ACC112 (cell line): ENCODE results near the gene GRIN1.
A peak's percentile ranks its signal among the peaks of the same experiment; 100 is the strongest.

Experiments used
- H2AFZ ChIP-seq: fragments of 200-600 bp; sonication (generic); one replicate; pipeline ENCODE4 v1.6.0; 2017; ENCODE audit warnings: antibody characterized with exemption, low read length; ENCODE audit not compliant: unreplicated experiment
- H3K27ac ChIP-seq: fragments of 200-600 bp; sonication (generic); 2 replicates; pipeline ENCODE4 v1.5.1; 2014; ENCODE audit warnings: low read depth, mild to moderate bottlenecking, antibody characterized with exemption, low read length, moderate library complexity
- H3K27me3 ChIP-seq: fragments of 200-600 bp; sonication (generic); 2 replicates; pipeline ENCODE4 v1.6.1; 2014; ENCODE audit warnings: mild to moderate bottlenecking, antibody characterized with exemption, low read length, moderate library complexity, mixed read lengths; ENCODE audit not compliant: insufficient read depth
- H3K36me3 ChIP-seq: fragments of 200-600 bp; sonication (generic); 2 replicates; pipeline ENCODE4 v1.6.1; 2016; ENCODE audit warnings: mild to moderate bottlenecking, antibody characterized with exemption, low read length, moderate library complexity, mixed read lengths; ENCODE audit not compliant: insufficient read depth
- H3K4me1 ChIP-seq: fragments of 200-600 bp; sonication (generic); one replicate; pipeline ENCODE4 v1.6.1; 2016; ENCODE audit warnings: low read length, mixed read lengths; ENCODE audit not compliant: insufficient read depth, unreplicated experiment, control insufficient read depth
- H3K4me3 ChIP-seq: fragments of 200-600 bp; sonication (generic); 2 replicates; pipeline ENCODE4 v1.5.1; 2014; ENCODE audit warnings: mild to moderate bottlenecking, low read depth, low read length
- H3K79me2 ChIP-seq: fragments of 200-600 bp; sonication (generic); one replicate; pipeline ENCODE4 v1.6.0; 2016; ENCODE audit warnings: low read length; ENCODE audit not compliant: control insufficient read depth, unreplicated experiment, insufficient read depth

The GRIN1 gene

DNA sequence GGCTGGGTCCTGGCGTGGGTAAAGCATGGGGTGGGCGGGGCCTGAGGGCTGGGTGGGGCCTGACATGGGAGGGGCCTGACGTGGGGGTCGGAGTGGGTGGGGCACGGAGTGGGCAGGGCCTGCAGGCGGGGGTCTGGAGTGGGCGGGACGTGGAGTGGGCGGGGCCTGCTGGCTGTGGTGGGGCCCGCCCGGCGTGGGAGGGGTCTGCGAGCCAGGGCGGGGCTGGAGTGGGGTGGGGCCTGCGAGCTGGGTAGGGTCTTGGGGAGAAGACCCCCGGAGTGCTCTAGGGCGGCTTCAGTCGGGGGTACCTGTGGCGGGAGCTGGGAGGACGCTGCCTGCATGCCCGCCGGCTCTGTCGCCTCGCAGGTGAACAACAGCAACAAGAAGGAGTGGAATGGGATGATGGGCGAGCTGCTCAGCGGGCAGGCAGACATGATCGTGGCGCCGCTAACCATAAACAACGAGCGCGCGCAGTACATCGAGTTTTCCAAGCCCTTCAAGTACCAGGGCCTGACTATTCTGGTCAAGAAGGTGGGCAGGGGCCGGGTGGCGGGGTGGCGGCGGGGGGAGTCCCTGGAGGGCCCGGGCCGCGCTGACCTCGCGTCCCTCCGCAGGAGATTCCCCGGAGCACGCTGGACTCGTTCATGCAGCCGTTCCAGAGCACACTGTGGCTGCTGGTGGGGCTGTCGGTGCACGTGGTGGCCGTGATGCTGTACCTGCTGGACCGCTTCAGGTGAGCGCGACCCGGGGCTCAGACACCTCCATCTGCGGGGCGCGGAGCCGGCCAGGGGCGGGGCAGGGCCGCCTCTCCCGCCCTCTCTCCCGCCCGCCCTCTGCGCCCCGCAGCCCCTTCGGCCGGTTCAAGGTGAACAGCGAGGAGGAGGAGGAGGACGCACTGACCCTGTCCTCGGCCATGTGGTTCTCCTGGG lies 22.9 kb downstream of the GRIN1 start:
- no peaks in the 10 kb centered on the region for H3K4me1 ChIP-seq
- peaks cover 88% of the 10 kb centered on the region for H3K27me3 ChIP-seq
- H3K79me2 ChIP-seq = no peaks in the 10 kb centered on the region
- no peak overlapping the region for H3K4me3 ChIP-seq
- no peak overlapping the region for H3K27ac ChIP-seq
- no peaks in the 10 kb centered on the region for H3K36me3 ChIP-seq
- no peak overlapping the region for H2AFZ ChIP-seq

DNA sequence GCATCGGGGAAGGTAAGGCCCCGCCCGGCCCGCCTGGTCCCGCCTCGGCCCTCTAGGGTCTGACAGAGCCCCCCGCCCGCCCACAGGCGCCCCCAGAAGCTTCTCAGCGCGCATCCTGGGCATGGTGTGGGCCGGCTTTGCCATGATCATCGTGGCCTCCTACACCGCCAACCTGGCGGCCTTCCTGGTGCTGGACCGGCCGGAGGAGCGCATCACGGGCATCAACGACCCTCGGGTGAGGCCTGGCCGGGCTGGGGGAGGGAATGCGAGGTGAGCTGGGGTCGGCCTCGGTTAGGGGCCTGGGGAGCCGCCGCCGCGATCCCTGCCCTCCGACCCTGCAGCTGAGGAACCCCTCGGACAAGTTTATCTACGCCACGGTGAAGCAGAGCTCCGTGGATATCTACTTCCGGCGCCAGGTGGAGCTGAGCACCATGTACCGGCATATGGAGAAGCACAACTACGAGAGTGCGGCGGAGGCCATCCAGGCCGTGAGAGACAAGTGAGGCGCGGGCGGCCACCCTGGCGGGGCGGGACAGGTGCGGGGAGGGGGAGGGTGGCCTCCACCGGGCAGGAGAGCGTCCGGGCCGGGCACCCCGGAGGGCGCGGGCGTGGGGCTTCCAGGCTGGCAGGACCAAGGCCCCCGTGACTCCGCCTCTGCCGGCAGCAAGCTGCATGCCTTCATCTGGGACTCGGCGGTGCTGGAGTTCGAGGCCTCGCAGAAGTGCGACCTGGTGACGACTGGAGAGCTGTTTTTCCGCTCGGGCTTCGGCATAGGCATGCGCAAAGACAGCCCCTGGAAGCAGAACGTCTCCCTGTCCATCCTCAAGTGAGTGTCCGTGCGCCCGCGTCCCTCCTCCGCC lies 23.8 kb downstream of the GRIN1 start:
- H3K36me3 ChIP-seq = no peaks in the 10 kb centered on the region
- no peaks in the 10 kb centered on the region for H3K79me2 ChIP-seq
- no peaks in the 10 kb centered on the region for H3K4me1 ChIP-seq
- H3K27me3 ChIP-seq = peaks cover 92% of the 10 kb centered on the region
- H3K4me3 ChIP-seq = peak overlapping the region; percentile 63
- no peak overlapping the region for H3K27ac ChIP-seq
- H2AFZ ChIP-seq = no peak overlapping the region

DNA sequence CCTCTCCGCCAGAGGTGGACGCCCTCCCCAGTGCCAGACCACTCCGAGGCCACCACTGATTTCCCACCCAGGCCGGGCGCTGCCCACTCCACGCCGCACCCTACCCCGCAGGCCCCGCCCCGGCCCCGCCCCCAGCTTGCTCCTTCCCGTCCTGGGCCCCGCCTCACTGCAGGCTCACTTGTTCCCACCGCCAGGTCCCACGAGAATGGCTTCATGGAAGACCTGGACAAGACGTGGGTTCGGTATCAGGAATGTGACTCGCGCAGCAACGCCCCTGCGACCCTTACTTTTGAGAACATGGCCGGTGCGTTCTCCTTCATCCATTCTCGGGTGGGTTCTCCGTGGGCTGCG lies 24.4 kb downstream of the GRIN1 start:
- H3K79me2 ChIP-seq = no peaks in the 10 kb centered on the region
- H3K27me3 ChIP-seq = peaks cover 97% of the 10 kb centered on the region
- H3K4me1 ChIP-seq = no peaks in the 10 kb centered on the region
- no peak overlapping the region for H3K27ac ChIP-seq
- peak overlapping the region; percentile 63 for H3K4me3 ChIP-seq
- H3K36me3 ChIP-seq = no peaks in the 10 kb centered on the region
- H2AFZ ChIP-seq = no peak overlapping the region

DNA sequence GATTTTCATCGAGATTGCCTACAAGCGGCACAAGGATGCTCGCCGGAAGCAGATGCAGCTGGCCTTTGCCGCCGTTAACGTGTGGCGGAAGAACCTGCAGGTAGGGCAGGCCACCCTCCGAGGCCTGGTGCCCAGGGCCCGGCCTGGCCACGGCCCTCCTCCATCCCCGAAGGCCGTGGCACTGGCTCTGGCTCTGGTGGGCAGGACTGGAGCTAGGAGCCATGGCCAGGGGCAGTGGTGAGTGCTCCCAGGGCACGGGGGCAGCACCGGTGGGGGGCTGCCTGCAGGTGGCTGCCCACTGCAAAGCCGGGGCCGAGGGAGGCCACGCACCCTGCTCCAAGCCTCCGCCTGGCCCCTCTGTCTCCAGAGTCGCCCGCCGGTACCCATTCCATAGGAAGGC lies 24.9 kb downstream of the GRIN1 start:
- Histone ChIP-seq H3K36me3 (no peaks in the 10 kb centered on the region), H3K27ac (no peak overlapping the region), H2AFZ (no peak overlapping the region), H3K27me3 (peaks cover 97% of the 10 kb centered on the region), H3K79me2 (no peaks in the 10 kb centered on the region), H3K4me3 (no peak overlapping the region), H3K4me1 (no peaks in the 10 kb centered on the region)

DNA sequence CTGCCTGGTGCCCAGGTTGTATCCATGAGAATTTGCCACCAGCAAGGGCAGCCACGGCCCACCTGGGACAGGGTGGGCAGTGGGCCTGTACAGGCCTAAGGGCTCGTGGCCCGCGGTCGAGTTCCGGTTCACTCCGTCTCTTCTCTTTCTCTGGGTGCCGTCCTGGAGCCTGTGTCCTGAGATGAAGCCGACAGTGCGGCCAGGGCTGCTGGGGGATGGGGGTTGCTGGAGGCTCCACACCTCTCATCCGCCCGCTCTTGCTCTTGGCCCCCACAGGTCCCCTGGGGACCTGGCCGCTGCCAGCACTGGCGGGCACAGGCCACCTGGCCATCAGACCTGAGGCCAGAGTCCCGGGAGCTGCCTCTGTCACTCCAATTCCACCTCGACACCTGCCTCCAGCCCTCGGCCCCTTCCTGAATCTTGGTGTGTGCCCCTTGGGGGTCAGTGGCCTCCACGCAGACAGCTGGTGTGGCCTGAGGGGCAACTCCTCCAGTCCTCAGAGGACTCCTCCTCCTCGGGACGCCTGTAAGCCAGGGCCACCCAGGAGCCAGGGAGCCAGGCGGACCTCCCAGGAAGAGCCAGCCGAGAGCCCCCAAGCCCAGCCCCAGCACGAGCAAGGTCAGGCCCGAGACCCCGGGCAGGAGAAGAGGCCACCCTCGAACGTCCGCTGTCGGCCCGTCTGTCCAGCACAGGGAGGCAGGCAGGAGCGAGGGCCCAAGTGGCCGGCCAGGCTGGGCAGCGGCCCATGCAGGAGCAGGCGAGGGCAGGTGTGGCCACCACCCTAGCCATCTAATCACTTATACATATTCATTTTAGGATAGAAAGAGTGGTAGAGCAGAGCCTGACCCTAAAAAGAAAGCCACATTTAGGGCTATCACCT lies 25.7 kb downstream of the GRIN1 start:
- Histone ChIP-seq H3K27me3 (peaks cover 97% of the 10 kb centered on the region), H3K79me2 (no peaks in the 10 kb centered on the region), H3K4me1 (peaks cover 3% of the 10 kb centered on the region), H2AFZ (no peak overlapping the region), H3K4me3 (no peak overlapping the region), H3K27ac (no peak overlapping the region), H3K36me3 (no peaks in the 10 kb centered on the region)

DNA sequence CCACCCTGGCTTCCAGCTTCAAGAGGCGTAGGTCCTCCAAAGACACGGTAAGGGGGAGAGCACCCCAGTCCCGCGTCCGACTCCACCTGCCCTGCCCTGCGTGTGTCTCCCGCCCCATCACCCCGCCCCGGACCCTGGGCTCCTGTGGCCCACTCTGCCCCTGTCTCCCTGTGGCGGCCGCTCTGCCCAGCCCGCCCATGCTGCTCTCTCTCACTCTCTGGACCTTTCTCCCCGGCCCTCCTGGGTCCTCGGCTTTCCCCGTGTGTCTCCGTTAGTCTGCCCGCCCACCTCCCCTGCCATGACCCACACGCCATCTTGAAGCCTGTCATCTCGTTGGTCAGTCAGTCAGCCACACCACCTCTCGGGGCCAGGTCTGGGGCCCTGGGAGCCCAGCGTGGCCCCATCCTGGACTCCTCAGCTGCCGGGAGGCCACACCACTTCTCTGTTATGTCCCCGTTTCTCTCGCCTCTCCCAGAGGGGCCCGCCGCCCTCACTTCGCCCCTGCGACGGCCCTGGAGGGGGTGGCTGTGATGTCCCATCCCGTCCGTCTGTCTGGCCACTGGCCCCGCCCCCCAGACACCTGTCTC lies 26.4 kb downstream of the GRIN1 start:
- Histone ChIP-seq H3K27me3 (peaks cover 98% of the 10 kb centered on the region), H3K27ac (no peak overlapping the region), H2AFZ (no peak overlapping the region), H3K4me3 (no peak overlapping the region), H3K36me3 (no peaks in the 10 kb centered on the region), H3K4me1 (peaks cover 3% of the 10 kb centered on the region), H3K79me2 (no peaks in the 10 kb centered on the region)

DNA sequence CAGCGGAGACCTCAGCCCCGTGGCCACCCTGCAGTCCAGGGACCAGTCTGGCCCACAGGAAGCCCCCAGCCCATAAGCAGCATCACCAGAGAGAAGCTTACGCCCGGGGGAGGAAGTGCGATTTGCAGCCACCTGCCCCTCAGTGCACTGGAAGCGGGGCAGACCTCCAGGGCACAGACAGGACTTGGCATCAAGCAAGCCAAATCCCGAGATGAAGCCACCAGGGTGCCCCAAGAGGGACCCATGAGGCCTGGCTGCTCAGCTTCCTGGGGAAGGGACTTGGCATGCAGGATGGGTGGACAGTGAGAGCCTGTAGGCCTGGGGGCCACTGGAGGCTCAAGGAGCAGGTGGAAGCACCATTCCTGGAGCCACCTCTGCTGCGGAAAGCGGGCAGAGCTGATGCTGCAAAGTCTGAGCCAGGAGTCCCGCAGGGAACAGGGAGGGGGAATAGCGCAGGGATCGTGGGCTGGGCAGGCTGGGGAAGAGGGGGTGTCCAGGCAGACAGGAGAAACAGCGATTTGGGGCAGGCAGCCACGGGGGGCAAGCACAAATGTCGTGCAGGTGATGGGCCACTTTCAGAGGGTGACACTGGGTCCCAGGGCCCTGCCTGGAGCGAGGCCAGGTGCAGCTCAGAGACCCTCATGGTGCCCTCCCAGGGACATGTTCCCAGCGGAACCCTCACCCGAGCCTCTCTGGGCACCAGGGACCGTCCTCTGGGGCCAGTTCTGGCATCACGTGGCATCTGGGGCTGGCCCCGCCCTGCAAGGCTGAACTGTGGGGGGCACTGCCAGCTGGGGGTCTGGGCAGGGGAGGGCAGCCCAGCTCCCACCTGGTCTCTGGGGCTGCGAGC lies 27.7 kb downstream of the GRIN1 start:
- Histone ChIP-seq H3K36me3 (no peaks in the 10 kb centered on the region), H3K79me2 (no peaks in the 10 kb centered on the region), H3K4me1 (peaks cover 3% of the 10 kb centered on the region), H2AFZ (no peak overlapping the region), H3K4me3 (no peak overlapping the region), H3K27ac (no peak overlapping the region), H3K27me3 (peaks cover 93% of the 10 kb centered on the region)

DNA sequence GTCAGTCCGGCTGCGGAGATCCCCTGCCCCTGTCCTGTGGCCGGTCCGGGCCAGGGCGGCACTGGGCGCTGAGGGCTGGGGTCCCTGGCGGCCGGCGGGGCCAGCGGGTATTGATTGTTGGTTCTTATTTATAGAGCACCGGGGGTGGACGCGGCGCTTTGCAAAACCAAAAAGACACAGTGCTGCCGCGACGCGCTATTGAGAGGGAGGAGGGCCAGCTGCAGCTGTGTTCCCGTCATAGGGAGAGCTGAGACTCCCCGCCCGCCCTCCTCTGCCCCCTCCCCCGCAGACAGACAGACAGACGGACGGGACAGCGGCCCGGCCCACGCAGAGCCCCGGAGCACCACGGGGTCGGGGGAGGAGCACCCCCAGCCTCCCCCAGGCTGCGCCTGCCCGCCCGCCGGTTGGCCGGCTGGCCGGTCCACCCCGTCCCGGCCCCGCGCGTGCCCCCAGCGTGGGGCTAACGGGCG lies 28.4 kb downstream of the GRIN1 start:
- Histone ChIP-seq H3K27me3 (peaks cover 85% of the 10 kb centered on the region), H3K36me3 (no peaks in the 10 kb centered on the region), H2AFZ (no peak overlapping the region), H3K79me2 (no peaks in the 10 kb centered on the region), H3K4me3 (no peak overlapping the region), H3K27ac (no peak overlapping the region), H3K4me1 (peaks cover 3% of the 10 kb centered on the region)

DNA sequence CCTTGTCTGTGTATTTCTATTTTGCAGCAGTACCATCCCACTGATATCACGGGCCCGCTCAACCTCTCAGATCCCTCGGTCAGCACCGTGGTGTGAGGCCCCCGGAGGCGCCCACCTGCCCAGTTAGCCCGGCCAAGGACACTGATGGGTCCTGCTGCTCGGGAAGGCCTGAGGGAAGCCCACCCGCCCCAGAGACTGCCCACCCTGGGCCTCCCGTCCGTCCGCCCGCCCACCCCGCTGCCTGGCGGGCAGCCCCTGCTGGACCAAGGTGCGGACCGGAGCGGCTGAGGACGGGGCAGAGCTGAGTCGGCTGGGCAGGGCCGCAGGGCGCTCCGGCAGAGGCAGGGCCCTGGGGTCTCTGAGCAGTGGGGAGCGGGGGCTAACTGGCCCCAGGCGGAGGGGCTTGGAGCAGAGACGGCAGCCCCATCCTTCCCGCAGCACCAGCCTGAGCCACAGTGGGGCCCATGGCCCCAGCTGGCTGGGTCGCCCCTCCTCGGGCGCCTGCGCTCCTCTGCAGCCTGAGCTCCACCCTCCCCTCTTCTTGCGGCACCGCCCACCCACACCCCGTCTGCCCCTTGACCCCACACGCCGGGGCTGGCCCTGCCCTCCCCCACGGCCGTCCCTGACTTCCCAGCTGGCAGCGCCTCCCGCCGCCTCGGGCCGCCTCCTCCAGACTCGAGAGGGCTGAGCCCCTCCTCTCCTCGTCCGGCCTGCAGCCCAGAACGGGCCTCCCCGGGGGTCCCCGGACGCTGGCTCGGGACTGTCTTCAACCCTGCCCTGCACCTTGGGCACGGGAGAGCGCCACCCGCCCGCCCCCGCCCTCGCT lies 29.0 kb downstream of the GRIN1 start:
- H2AFZ ChIP-seq = no peak overlapping the region
- H3K27me3 ChIP-seq = peaks cover 79% of the 10 kb centered on the region
- H3K36me3 ChIP-seq = no peaks in the 10 kb centered on the region
- no peaks in the 10 kb centered on the region for H3K79me2 ChIP-seq
- no peak overlapping the region for H3K27ac ChIP-seq
- H3K4me3 ChIP-seq = peak overlapping the region; percentile 40; the same call in 1 of the 2 replicates
- H3K4me1 ChIP-seq = peaks cover 3% of the 10 kb centered on the region
